Testis (tissue), 3 donors: Measurements from ENCODE around the gene NR3C1. TPM values are rescaled to one million over a fixed set of nuclear protein-coding genes. Genes with fewer than 3 reads are reported as not detected.

Experiments
- DNase-seq: peaks from one replicate; pipeline ENCODE4 v3.0.0-alpha.2; 2019
- H3K27ac ChIP-seq, 2 donors: fragments of 200-600 bp; sonication (generic); one replicate each; pipeline ENCODE4 v1.5.1; 2019
- H3K27me3 ChIP-seq: fragments of 200-600 bp; sonication (generic); one replicate; pipeline ENCODE4 v1.5.1; 2019
- H3K36me3 ChIP-seq: fragments of 200-600 bp; sonication (generic); one replicate; pipeline ENCODE4 v1.5.1; 2017; ENCODE audit warnings: low read depth; ENCODE audit errors: missing control alignments
- H3K4me1 ChIP-seq: fragments of 200-600 bp; sonication (generic); one replicate; pipeline ENCODE4 v1.5.1; 2019
- H3K4me3 ChIP-seq, 2 donors: fragments of 200-600 bp; sonication (generic); one replicate each; pipeline ENCODE4 v1.5.1; 2017 to 2019
- H3K9me3 ChIP-seq: fragments of 200-600 bp; sonication (generic); one replicate; pipeline ENCODE4 v1.5.1; 2017
- CTCF ChIP-seq, 3 experiments: fragments of 450-650 bp in 2 of 3; fragments of 200-600 bp in 1 of 3; sonication (generic) in 1 of 3; IDR thresholded peaks; one replicate each; pipeline ENCODE4 v1.5.1; 2016 to 2019; ENCODE audit warnings: antibody characterized with exemption in 3 of 3, mild to moderate bottlenecking in 2 of 3, moderate library complexity in 1 of 3
- POLR2A ChIP-seq: fragments of 450-650 bp; IDR thresholded peaks from one replicate; pipeline ENCODE4 v1.6.1; 2017; ENCODE audit warnings: antibody characterized with exemption, mild to moderate bottlenecking, moderate library complexity
- WGBS, 2 donors: methylation state at CpG; one replicate each; pipeline ENCODE4 v1.1.5; 2018; 5-methylcytosine and 5-hydroxymethylcytosine counted together
- intact Hi-C: fragments of 100-400 bp; cut with DNase I; formaldehyde crosslinking; loops from one replicate; pipeline ENCODE4 v1.15.1; 2023; ENCODE audit warnings: low total_unique reads
- polyA plus RNA-seq: library from polyadenylated mRNA; stranded (reverse); fragments of 350-450 nt; fragmentation: Illumina TruSeq; extraction: RNeasy Lipid Tissue Mini Kit (QIAGEN cat#74804); gene quantifications from one replicate; pipeline ENCODE4 v1.2.3, GENCODE V29; 2014; ENCODE audit warnings: low read depth, low replicate concordance; ENCODE audit not compliant: insufficient read depth
- total RNA-seq, 2 donors: library from RNA; depleted of rRNA; stranded (reverse); fragments of >200 nt; gene quantifications; one replicate each; pipeline ENCODE4 v1.2.3, GENCODE V29; 2016

Gene NR3C1
- total and polyA plus RNA-seq, 3 donors from 2014 or later, result 33.2 to 37.7 (median 34.3) TPM

- H3K36me3 ChIP-seq, result no peaks in the 10 kb centered on the region
- no peaks in the 10 kb centered on the region for H3K4me1 ChIP-seq
- no peak overlapping the region for H3K4me3 ChIP-seq
- H3K27me3 ChIP-seq, result no peaks in the 10 kb centered on the region
- no peak for TF ChIP-seq CTCF (IDR thresholded peaks at IDR 0.05)
- TF ChIP-seq POLR2A, result no peak
- 79 to 89% methylated on average over 1 of the region's 1 CpG for WGBS, 2 donors
- no peak overlapping the region for H3K27ac ChIP-seq
- intact Hi-C loops, result no loop called here
- no peak for DNase-seq
- H3K9me3 ChIP-seq, result no peaks in the 10 kb centered on the region
Measured at GRCh38 chr5:143446535-143447226, 43.2 kb upstream of the NR3C1 start.

GRCh38 chr5:143445776-143446175 lies 42.3 kb upstream of the NR3C1 start:
- no peaks in the 10 kb centered on the region for H3K36me3 ChIP-seq
- no peak overlapping the region for H3K27ac ChIP-seq
- no peaks in the 10 kb centered on the region for H3K9me3 ChIP-seq
- H3K4me3 ChIP-seq, result no peak overlapping the region
- H3K4me1 ChIP-seq, result no peaks in the 10 kb centered on the region
- no peak for TF ChIP-seq POLR2A
- TF ChIP-seq CTCF (IDR thresholded peaks at IDR 0.05), result no peak
- H3K27me3 ChIP-seq, result no peaks in the 10 kb centered on the region
- no peak for DNase-seq
- 19 to 43% methylated on average over 3 of the region's 3 CpGs for WGBS, 2 donors
- intact Hi-C loops, result no loop called here

- Histone ChIP-seq H3K4me3 (no peak overlapping the region), H3K36me3 (no peaks in the 10 kb centered on the region), H3K27ac (no peak overlapping the region), H3K27me3 (no peaks in the 10 kb centered on the region), H3K9me3 (no peaks in the 10 kb centered on the region), H3K4me1 (no peaks in the 10 kb centered on the region)
- 88 to 100% methylated on average over 1 of the region's 1 CpG for WGBS, 2 donors
- TF ChIP-seq CTCF (IDR thresholded peaks at IDR 0.05) (no peak), POLR2A (no peak)
- no peak for DNase-seq
- intact Hi-C loops, result no loop called here
Measured at GRCh38 chr5:143443330-143443729, 39.8 kb upstream of the NR3C1 start.

- TF ChIP-seq CTCF (IDR thresholded peaks at IDR 0.05) (no peak), POLR2A (no peak)
- H3K4me3 ChIP-seq, result no peak overlapping the region
- no peak for DNase-seq
- H3K27me3 ChIP-seq, result no peaks in the 10 kb centered on the region
- H3K36me3 ChIP-seq, result no peaks in the 10 kb centered on the region
- 83 to 89% methylated on average over 2 of the region's 2 CpGs for WGBS, 2 donors
- no peaks in the 10 kb centered on the region for H3K9me3 ChIP-seq
- intact Hi-C loops, result no loop called here
- no peak overlapping the region for H3K27ac ChIP-seq
- H3K4me1 ChIP-seq, result no peaks in the 10 kb centered on the region
Measured at GRCh38 chr5:143442385-143442784, 38.9 kb upstream of the NR3C1 start.
